NCI-H510A treated with DMSO at 0.1 percent for 48 hours (cell line): ENCODE results near the gene EHBP1L1.

ENCODE experiments used
- DNase-seq: peaks from one replicate; lab custom pipeline; 2025; lab: John Stamatoyannopoulos, UW

Gene EHBP1L1

GRCh38 chr11:65575568-65576231 lies at the start of gene EHBP1L1:
Gene EHBP1L1, plus strand, starts transcription at chr11:65576053. Its CDS starts 250 bp downstream, at chr11:65576303.
- DNase-seq = peak; percentile 34

DNA sequence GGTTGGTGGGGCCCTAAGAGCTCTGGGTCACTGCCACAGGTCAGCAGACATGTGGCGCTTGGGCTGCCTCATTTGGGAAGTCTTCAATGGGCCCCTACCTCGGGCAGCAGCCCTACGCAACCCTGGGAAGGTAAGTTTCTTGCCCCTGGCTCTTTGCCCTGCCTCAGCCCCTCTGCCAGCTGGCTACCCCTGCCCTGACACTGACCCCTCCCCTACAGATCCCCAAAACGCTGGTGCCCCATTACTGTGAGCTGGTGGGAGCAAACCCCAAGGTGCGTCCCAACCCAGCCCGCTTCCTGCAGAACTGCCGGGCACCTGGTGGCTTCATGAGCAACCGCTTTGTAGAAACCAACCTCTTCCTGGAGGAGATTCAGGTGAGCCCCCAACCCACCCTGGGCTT lies 49.1 kb upstream of the EHBP1L1 start:
- no peak for DNase-seq

GRCh38 chr11:65528819-65529350 lies 47.0 kb upstream of the EHBP1L1 start:
- DNase-seq = no peak

GRCh38 chr11:65529475-65530156 lies 46.2 kb upstream of the EHBP1L1 start:
- DNase-seq = no peak

DNA sequence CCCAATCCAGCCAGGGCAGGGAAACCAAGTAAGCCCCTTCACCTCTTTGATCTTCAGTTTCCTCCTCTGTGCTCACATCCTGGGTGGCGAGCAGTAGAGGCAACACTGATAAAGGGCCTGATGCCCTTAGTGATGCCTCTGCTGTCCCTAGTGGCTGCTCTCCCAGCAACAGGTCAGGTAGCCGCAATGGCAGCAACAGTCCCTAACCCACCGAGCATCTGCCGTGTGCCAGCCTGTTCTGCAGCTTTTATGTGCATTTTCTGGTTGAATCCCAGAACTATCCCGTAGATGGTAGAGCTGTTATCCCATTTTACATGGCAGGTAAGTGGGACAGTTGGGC lies 45.7 kb upstream of the EHBP1L1 start:
- no peak for DNase-seq

DNA sequence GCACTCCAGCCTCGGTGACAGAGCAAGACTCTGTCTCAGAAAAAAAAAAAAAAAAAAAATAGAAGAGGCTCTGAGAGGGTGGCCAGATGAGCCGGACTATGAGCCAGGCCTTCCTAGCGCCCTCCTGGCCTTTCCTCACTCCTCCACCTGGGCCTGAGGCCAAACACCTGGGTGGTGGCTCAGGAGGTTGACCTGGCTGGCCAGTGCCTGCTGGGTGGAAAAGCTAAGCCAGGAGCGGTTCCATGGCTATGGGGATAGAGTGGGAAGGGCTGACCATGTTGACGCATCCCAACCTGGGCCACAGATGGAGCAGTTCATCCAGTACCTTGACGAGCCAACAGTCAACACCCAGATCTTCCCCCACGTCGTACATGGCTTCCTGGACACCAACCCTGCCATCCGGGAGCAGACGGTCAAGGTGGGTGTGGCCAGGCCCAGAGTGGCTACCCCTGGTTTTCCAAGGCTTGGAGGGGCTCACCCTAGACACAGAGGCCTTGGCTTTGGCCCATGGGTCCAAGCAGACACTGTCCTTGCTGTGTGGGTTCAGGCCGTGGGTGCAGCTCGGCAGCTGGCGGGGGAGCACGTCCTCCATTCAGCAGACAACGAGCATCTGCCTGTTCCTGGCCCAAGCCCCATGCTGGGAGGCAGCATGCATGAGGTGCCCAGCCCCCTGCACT lies 43.3 kb upstream of the EHBP1L1 start:
- no peak for DNase-seq

GRCh38 chr11:65535102-65535501 lies 40.8 kb upstream of the EHBP1L1 start:
- DNase-seq = no peak

GRCh38 chr11:65536412-65537295 lies 39.2 kb upstream of the EHBP1L1 start:
- no peak for DNase-seq

GRCh38 chr11:65537296-65537597 lies 38.6 kb upstream of the EHBP1L1 start:
- DNase-seq = no peak

GRCh38 chr11:65537620-65538231 lies 38.1 kb upstream of the EHBP1L1 start:
- no peak for DNase-seq

DNA sequence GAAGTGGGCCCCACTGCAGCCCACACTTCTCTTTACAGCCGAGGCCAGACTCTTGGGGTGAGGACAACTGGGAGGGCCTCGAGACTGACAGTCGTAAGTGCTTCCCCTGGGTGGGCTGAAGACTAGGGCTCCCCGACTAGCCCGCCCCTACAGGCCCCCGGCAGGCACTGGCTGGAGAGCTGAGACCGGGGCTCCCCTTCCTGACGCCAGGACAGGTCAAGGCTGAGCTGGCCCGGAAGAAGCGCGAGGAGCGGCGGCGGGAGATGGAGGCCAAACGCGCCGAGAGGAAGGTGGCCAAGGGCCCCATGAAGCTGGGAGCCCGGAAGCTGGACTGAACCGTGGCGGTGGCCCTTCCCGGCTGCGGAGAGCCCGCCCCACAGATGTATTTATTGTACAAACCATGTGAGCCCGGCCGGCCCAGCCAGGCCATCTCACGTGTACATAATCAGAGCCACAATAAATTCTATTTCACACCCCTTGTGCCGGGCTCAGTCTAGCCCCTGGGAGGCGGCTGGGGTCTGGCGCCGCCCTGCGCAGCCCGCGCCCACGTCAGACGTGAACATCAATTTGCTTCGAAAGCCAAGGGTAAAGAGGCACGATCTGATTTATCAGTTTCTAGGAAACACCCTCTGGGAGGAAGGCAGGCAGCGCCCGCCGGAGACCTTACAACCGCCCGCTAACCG lies 37.5 kb upstream of the EHBP1L1 start:
- no peak for DNase-seq

GRCh38 chr11:65538915-65539743 lies 36.7 kb upstream of the EHBP1L1 start:
- DNase-seq = no peak

GRCh38 chr11:65539744-65540289 lies 36.0 kb upstream of the EHBP1L1 start:
- no peak for DNase-seq

GRCh38 chr11:65540290-65541092 lies 35.4 kb upstream of the EHBP1L1 start:
- no peak for DNase-seq

GRCh38 chr11:65541093-65541982 lies 34.5 kb upstream of the EHBP1L1 start:
- peak; percentile 70 for DNase-seq

- no peak for DNase-seq
Measured at GRCh38 chr11:65542738-65543390, 33.0 kb upstream of the EHBP1L1 start.

GRCh38 chr11:65545853-65546216 lies 30.0 kb upstream of the EHBP1L1 start:
- peak; percentile 60 for DNase-seq
